HG03432 (cell line): ENCODE measurements around the gene NLK.
"Not testable (repeated sequence)": the region's sequence is repeated elsewhere in the genome, so short reads cannot be mapped to it uniquely, and the experiment has no call there.

ENCODE experiments used
- ATAC-seq: cut with Tn5 transposase; IDR thresholded peaks from one replicate; pipeline ENCODE4 v1.9.1; 2021; ENCODE audit warnings: mild to moderate bottlenecking, moderate library complexity; ENCODE audit not compliant: unreplicated experiment

NLK gene

DNA sequence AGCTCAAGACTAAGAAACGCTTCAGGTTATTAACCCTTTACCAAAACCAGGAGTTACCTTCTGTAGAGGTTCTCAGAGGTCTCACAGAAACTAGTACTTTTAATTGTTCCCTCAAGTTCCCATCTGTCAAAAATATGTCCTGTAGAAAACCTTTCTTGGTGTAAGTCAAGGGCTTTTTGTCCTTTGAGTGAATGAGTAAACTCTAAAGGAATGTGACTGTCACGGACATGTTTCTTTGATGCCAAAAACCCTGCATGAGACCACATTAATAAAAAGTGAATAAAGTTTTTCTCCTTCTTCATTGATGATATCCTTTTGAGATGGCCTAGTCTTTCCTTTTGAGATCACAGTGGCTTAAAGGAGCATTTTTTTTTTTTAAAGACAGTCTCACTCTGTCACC, 102.9 kb downstream of the NLK start:
- ATAC-seq: no peak

- no peak for ATAC-seq
Measured at GRCh38 chr17:28147017-28147416, 104.5 kb downstream of the NLK start.

- ATAC-seq: no peak
Measured at GRCh38 chr17:28151001-28151400, 108.5 kb downstream of the NLK start.

- ATAC-seq: no peak
Measured at GRCh38 chr17:28154214-28154613, 111.7 kb downstream of the NLK start.

GRCh38 chr17:28155405-28155804, 112.9 kb downstream of the NLK start:
- not testable (repeated sequence) for ATAC-seq

DNA sequence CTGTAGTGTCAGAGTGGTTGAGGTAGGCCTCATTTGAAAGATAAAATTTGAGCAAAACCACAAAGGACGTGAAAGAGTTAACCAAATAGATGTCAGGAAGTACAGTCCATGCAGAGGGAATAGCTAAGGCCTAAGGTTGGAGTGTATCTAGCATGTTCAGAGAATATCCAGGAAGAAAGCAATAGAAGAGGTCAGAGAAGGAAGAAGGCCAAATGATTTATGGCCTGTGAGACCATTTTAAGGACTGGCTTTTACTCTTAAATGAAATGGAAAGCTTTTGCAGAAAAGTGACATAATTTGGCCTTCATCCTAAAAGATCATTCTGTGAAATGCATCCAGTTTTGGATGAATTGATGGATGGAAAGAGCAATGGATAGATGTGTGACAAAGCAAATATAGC, 116.5 kb downstream of the NLK start:
- ATAC-seq: no peak

GRCh38 chr17:28159924-28160323, 117.4 kb downstream of the NLK start:
- ATAC-seq: no peak

- ATAC-seq: no peak
Measured at GRCh38 chr17:28160610-28161009, 118.1 kb downstream of the NLK start.

DNA sequence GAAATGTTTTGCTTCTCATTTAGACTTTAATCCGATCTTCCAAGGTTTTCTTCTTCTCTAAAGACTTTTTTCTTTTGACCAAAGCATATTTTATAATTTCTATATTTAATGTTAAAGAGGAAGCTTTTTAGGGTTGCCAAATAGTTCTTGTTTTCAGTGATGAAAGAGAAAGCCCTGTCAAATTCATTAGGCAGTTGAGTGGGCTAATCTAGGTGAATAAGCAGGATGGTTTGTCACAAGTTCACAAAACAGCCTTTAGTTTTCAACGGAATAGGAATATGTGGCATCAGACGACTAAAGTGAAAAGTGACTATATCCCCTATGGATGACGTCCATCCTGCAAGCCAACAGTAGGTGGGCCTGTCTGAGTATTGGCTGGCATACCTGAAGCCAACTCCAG, 118.8 kb downstream of the NLK start:
- ATAC-seq: no peak

GRCh38 chr17:28166478-28166877, 124.0 kb downstream of the NLK start:
- ATAC-seq: no peak

- ATAC-seq: no peak
Measured at GRCh38 chr17:28169621-28170349, 127.3 kb downstream of the NLK start.

DNA sequence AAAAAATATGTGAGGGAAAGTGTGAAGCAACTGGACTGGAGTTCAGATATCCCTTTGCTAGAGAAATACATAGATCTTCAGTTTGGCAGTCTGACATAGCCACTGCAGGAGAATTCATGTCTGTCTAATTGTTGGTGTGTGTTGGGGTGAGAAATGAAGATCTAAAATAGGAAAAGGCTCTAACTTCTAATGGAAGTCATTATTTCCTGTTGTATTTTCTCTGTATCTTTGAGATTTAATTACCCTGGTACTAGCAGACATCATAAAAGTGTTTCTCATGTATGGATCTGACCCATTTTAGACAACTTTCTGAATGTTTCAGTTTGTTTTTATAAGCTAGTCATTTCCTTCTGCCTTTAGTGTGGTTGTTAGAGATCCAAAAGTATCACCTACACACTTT, 128.3 kb downstream of the NLK start:
- no peak for ATAC-seq

- ATAC-seq: no peak
Measured at GRCh38 chr17:28173031-28173561, 130.6 kb downstream of the NLK start.

- no peak for ATAC-seq
Measured at GRCh38 chr17:28173801-28174200, 131.3 kb downstream of the NLK start.

DNA sequence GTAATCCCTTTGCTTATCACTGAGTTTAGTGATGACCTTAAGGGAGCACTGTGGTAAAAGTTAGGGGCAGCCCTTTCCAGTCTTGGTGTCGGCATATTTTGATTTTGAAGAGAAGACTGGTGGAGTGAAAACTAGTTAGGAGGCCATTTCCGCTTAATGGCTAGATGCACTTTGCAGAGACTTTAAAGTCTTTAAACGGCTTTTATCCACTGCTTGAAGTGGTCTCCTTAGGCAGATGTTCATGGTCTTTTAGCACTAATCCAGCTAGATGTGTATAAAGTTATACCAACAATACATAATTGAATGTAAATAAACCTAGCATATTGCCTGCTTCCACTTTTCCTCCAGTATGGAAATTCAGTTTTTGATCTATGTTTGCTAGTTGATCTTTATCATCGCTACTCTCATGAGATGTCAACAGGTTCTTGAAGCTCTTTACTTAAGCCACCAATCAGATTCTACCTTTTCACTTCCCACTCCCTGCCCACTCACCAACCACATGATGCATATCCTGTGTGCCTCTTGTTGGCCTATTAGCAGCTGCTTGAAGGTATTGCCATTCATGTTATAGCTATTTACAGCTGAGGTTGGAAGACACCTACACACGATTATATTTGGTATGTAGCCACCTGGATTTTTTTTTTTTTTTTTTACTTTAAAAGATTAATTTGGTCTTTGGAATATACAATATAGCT, 132.0 kb downstream of the NLK start:
- ATAC-seq: no peak

DNA sequence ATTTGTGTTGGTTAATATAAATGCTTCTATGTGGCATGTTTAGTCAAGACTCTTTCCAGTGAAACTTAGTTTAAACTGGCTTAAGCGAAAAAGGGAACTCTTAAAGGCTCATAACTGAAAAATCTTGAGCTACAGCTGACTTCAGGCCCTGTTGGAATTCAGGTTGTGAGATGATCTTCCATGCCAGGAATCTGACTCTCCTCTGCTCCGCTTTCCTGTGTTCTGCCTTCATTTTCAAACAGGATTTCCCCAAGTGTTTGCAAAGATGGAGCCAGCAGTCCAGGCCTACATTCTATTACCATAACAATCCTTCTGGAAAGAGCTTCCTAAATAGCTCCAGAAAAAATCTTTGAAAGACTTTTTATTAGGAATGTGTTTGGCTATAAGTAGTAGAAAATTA, 134.9 kb downstream of the NLK start:
- no peak for ATAC-seq

GRCh38 chr17:28178800-28179199, 136.3 kb downstream of the NLK start:
- no peak for ATAC-seq

DNA sequence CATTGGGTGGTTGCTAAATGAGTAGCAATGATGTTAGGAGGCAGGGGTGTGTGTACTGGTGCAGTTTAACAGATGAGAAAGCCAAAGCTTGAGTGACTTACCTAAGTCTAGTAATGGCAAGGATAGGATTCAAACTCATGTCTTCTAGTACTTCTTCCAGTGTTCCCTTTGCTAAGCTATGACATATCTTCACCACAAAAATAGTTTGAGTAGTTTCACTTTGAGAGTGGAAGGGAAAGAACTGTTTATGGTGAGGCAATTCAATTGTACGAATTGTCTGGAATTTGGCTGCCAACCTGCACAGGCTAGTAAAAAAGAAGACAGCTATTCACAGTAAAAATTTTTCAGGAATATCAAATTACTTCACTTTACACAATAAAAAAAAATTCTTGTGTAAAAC, 138.0 kb downstream of the NLK start:
- no peak for ATAC-seq

- no peak for ATAC-seq
Measured at GRCh38 chr17:28181568-28181967, 139.1 kb downstream of the NLK start.

DNA sequence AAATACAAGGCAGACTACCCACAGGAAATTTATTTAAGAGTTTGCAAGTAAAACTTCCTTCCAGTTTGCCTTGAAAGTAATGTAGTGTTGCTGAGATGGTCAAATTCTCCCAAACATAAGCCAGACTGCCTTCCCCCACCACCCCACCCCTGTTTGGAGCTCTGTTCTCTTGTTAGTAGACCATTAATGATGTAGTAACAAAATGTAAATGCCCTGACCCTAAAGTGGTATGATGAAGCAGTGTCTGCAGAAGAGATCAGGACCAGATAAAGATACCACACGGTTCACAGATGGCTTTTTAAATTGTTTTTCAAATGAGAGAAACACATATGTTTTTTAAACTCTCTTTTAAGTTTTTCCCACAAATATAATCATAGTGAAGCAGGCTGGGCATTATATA, 140.1 kb downstream of the NLK start:
- ATAC-seq: no peak

DNA sequence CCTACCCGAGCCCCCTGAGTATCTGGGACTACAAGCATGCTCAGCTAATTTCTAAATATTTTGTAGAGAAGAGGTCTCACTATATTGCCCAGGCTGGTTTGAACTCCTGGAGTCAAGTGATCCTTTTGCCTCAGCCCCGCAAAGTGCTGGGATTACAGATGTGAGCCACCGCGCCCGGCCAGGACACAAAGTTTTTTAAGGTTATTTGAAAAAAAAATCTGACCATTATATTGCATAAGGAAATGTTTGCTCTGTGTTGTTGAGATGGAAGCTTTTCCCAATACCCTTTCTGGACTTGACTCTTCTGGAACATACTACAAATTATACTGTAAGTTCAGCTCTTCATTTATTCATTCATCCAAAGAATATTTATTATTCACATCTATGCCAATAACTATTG, 143.2 kb downstream of the NLK start:
- ATAC-seq: no peak

- not testable (repeated sequence) for ATAC-seq
Measured at GRCh38 chr17:28186472-28186871, 144.0 kb downstream of the NLK start.
